Left lobe of liver (tissue), 2 donors: Measurements from ENCODE around the gene MTHFD2L. TPM values are rescaled to one million over a fixed set of nuclear protein-coding genes. Genes with fewer than 3 reads are reported as not detected.
"Not testable (repeated sequence)": the region's sequence is repeated elsewhere in the genome, so short reads cannot be mapped to it uniquely, and the experiment has no call there.

Experiments
- ATAC-seq: fragments of 200-7000 bp; cut with Tn5 transposase; one replicate; pipeline ENCODE4 v1.9.1; 2020; ENCODE audit warnings: mild to moderate bottlenecking, moderate library complexity
- DNase-seq: peaks from one replicate; pipeline ENCODE4 v3.0.0-alpha.2; 2020; ENCODE audit warnings: low spot score
- total RNA-seq: library from RNA; stranded (reverse); gene quantifications from one replicate; pipeline ENCODE4 v1.2.1, GENCODE V29; 2021
- donor health status: DM: no; HTN: no; CAD: no; lungs with moderate emphysema.
- donor health status: DM: no; HTN: yes; CAD: no.

The MTHFD2L gene
- total RNA-seq, 1 donor from 2014 or later, result 21.0 TPM

DNA sequence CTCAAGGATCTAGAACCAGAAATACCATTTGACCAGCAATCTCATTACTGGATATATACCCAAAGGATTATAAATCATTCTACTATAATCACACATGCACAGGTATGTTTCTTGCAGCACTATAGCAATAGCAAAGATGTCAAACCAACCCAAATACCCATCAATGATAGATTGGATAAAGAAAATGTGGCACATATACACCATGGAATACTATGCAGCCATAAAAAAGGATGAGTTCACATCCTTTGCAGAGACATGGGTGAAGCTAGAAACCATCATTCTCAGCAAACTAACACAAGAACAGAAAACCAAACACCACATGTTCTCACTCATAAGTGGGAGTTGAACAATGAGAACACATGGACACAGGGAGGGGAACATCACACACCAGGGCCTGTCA, 25.7 kb upstream of the MTHFD2L start:
- not testable (repeated sequence) for DNase-seq, ATAC-seq

DNA sequence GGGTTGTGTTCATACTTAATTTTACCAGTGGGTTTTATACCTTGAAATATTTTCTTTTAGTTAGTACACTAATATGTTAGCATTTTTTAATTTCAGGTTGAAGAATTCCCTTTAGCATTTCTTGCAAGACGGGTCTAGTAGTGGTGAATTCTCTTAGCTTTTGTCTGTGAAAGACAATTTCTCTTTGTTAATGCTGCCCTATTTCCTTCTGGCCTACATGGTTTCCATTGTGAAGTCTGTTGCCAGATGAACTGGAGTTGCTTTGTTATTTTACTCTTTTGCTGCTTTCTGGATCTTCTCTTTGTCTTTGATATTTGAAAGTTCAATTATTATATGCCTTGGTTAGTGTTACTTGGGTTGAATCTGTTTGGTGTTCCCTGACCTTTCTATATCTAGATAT, 25.0 kb upstream of the MTHFD2L start:
- DNase-seq (no peak), ATAC-seq (no peak)

GRCh38 chr4:74133786-74134499, 24.0 kb upstream of the MTHFD2L start:
- DNase-seq, result peak; percentile 78
- peak; percentile 100 for ATAC-seq

GRCh38 chr4:74134500-74134852, 23.4 kb upstream of the MTHFD2L start:
- ATAC-seq, result no peak
- no peak for DNase-seq

DNA sequence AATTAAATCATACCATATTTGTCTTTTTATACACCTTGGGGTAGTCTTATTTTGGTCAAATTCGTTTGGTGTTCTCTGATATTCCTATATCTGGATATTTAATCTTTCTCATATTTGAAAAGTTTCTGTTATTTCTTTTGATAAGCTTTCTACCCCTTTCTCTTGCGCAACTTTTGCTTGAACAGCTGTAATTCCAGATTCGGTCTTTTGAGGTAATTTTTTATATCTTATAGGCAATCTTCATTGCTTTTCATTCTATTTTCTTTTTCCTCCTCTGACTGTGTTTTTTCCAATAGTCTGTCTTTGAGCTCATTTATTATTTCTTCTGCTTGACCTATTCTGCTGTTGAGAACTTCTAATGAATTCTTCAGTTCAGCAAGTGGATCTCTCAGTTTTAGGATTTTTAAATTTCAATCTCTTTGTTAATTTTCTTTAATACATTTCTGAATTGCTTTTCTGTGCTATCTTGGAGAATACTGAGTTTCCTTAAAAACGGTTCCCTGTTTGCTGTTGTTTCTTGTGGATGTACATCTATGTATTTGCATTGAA, 11.3 kb upstream of the MTHFD2L start:
- ATAC-seq (no peak), DNase-seq (no peak)

DNA sequence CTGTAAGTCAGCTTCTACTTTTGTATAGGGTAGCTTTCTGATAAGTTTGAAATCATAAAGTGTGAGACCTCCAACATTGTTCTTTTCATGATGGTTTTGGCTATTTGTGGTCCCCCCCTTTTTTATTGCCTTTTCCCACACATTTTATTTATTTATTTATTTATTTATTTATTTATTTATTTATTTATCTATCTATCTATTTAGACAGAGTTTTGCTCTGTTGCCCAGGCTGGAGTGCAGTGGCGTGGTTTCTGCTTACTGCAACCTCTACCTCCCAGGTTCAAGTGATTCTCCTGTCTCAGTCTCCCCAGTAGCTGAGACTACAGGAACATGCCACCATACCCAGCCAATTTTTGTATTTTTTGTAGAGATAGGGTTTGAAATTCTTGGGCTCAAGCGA, 9.7 kb upstream of the MTHFD2L start:
- DNase-seq, result no peak
- no peak for ATAC-seq

GRCh38 chr4:74152836-74153235, 5.1 kb upstream of the MTHFD2L start:
- ATAC-seq (no peak), DNase-seq (no peak)

DNA sequence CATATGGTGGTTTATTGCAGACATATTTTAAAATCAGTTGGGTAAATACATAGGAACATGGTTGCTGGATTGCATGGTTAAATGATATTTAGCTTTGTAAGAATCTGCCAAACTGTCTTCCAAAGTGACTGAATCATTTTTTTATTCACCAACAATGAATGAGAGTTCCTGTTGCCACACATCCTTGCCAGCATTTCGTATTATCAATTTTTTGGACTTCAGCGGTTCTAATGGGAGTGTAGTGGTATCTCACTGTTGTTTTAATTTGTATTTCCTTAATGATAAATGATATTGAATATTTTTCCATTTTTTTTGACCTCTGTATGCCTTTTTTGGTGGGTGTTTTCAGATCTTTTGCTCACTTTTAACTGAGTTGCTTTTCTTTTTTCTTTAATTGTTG, 1.4 kb upstream of the MTHFD2L start:
- DNase-seq, result no peak
- ATAC-seq, result no peak

- DNase-seq (no peak), ATAC-seq (peak; percentile 1)
Observed at GRCh38 chr4:74157154-74157553, 764 bp upstream of the MTHFD2L start.

- ATAC-seq (no peak), DNase-seq (no peak)
Observed at GRCh38 chr4:74158466-74159142, 686 bp downstream of the MTHFD2L start.

DNA sequence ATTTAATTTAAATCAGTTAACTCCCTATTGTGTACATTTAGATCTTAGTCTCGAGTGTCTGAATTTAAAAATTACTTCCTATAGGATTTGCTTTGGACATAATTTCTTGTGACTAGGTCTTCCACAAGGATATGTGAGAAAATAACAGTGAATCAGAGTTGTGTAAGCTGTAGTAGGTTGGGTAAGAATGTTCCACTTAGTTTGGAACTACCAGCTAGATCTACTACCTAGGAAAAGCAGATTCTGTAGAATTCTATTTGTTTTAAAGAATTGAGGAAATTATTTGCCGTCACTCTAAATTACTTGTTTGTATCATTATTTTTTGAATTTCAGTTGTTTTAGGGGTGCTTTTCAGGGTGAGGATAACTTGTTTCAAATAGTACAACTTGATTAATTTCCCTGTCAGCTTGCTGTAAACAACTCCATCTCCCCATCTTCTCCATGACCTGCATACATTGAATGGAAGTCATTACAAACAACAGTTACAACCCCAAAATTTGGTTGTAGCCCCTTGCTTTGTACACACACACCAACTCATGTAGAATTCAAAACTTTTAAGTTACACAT, 1.3 kb downstream of the MTHFD2L start:
- ATAC-seq (no peak), DNase-seq (no peak)

DNA sequence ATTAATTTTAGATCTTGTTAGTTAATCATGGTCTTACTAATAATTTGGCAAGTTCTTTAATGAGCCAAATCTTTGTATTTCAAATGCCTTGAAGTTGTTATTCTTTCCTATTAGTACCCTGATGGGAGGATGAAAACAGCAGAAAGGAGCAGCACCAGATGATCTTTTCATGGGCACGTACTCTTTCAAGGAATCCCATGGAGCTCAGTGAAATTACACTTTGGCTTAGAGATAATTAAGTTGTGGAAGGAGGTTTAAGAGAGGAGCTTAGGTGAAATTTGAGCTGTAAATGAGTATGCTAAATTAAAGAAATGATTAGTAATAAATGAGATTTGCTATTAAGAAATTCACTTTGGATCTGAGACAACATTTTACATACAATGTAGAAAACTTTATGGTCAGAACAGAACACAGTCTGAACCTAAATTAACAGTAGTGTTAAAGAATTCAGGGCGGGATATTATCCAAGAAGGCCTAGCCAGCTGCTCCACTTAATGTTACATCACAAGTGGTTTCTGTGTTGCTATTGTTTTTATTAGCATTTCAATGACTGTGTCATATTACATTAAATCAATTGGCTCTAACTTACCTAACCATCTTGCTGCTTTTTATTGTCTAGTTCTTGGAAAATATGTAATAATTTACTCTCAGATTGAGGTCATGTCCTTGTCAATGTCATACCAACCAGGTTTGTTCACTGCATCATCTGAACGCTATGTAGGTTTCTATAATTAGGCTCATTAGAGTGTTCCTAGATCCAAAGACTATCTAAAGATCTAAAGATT, 3.9 kb downstream of the MTHFD2L start:
- no peak for ATAC-seq
- DNase-seq, result no peak

DNA sequence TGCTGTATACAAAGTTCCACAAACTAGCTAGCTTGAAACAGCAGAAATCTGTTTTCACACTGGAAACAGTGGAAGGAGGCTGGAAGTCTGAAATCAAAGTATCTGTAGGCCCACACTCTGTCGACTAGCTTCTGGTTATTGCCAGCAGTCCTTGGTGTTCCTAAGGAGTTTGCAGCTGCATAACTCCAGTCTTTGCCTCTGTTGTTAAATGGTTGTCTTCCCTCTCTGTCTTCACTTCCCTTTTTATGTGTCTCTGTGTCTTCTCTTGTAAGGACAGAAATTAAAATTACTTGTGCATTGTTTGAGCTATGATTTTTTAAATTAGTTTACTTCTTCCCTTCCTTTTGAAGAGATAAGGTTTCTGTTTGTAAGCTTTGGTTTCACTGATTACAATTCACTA, 8.2 kb downstream of the MTHFD2L start:
- ATAC-seq, result no peak
- no peak for DNase-seq

DNA sequence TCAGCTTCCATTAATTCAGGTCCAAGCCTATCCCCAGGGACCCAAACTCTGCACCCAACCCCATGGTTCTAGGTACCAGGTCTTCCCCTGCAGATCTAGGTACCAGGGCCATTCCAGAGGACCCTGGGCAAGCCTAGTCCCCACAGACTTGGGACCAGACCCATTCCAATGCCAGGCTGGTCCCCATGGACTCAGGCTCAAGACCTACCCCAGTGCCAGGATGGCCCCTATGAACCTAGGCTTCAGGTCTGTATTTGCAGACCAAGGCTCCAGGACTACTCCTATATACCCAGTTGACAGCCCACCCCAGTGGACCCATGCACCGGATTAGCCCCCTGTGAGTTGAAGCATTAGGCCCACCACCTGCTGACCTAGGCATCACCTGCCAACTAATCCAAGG, 8.9 kb downstream of the MTHFD2L start:
- DNase-seq (no peak), ATAC-seq (no peak)

DNA sequence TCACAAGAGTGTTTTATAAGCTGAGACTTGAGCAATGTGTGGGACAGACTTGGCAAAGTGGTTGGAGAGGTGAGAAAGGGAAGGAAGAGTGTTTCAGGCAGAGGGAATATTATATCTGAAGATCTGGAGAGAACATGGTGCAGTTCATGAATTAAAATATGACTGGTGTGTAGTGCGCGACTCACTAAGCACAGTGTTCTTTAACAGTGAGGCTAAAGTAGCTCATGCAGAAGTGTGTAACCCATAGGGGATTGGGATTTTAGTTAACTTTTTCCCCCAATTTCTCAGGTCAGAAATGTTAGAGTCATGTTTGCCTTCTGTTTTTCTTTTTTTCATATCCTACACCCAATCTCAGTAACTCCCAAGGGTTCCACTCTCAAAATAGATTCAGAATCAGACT, 9.7 kb downstream of the MTHFD2L start:
- no peak for DNase-seq
- ATAC-seq, result no peak

DNA sequence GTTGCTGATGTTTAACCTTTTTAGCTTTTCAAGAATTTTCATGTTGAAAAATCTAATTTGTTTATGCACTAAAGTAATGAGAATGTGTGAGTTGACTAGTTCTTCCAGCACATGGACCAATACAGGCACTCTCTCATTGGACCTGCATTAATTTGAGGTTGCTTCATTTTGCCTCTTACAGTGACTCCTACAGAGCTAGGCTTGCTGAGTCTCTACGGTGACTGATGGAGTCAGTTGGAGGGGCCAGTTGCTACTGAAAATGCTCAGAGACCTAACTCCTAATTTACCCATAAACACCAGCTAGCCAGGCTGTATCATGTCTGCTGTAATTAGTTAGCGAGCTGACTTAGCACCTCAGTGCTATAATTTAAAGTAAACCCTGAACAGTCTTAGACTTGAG, 10.9 kb downstream of the MTHFD2L start:
- DNase-seq (no peak), ATAC-seq (no peak)

DNA sequence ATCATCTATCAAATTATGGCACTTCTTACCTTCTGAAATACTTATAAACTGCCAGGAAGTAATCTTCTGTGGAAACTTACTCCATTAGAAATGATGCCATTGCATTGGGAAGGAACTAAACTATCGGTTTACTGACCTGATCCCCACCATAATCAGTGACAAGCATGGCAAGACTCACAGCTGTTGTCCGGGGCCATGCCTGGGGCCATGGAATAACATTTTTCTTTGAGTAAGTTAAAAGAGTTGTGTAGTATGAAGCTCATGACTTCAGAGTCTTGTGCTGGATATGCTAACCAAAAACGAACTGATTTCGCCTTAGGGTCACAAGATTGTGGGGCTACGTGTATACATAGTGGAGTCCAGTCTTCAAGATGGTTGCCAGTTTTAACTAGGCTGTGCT, 15.4 kb downstream of the MTHFD2L start:
- no peak for DNase-seq
- no peak for ATAC-seq

- ATAC-seq, result no peak
- DNase-seq, result no peak
Observed at GRCh38 chr4:74174421-74174820, 16.5 kb downstream of the MTHFD2L start.

GRCh38 chr4:74174941-74175340, 17.0 kb downstream of the MTHFD2L start:
- DNase-seq (no peak), ATAC-seq (no peak)

GRCh38 chr4:74175379-74175778, 17.5 kb downstream of the MTHFD2L start:
- DNase-seq (no peak), ATAC-seq (no peak)

DNA sequence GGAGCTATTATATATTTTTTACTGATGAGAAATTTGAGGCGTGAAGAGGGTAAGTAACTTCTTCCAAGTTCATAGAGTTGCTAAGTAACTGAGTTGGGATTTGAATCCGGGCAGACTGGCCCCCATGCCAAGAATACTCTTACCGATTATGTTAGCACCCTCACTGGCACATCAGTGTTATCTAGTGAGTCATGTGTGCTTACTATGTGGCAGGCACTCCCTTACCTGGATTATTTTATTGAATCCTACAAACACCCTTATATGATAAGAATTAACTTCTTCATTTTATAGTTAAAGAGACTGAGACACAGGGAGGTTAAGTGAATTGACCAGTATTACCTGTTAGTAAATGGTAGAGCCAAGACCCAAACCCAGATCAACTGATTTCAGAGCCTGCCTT, 20.9 kb downstream of the MTHFD2L start:
- DNase-seq (no peak), ATAC-seq (no peak)
